Erythroblast (primary cell): Measurements from ENCODE around the gene CYP39A1.

Source experiments
- GATA1 ChIP-seq: IDR thresholded peaks from 2 replicates; pipeline ENCODE4 v1.6.1; 2011; ENCODE audit warnings: low read depth, mild to moderate bottlenecking, control low read depth, low read length, moderate library complexity
- POLR2A ChIP-seq: IDR thresholded peaks from 2 replicates; pipeline ENCODE4 v1.6.1; 2011; ENCODE audit warnings: mild to moderate bottlenecking, low read length

DNA sequence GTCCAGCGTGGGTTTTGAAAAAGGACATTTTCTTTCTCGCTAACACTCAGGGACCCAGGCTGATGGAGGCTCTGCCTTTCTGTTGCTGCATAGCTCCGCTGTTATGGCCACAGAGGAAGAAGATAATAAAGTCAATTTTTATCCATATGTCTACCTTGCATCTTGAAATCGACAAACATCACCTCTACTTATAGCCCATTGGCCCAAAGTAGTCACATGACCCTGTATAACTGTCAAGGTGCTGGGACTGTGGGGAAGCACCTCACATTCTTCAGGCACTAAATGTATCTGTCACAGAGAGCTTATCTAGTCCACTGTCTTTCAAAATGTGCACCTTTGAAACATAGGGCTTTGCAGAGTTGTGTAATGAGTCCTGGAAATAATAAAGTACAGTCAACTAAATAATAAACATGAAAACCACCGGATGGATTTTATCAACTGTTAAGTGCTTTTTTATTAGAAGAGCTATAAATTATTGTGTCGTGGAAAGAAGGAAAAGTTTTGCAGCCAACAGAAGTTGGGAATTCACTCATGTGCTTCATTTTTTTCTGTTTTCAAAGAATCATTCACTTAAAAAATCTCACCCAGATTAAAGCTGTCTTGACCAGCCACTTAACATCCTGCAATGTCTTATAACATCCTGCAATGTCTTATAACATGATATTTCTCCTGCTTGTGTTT is 113.7 kb downstream of the CYP39A1 start:
- TF ChIP-seq POLR2A (no peak), GATA1 (no peak)
